HG03135 (cell line): ENCODE data around the gene PAPPA.

Source experiments
- ATAC-seq: cut with Tn5 transposase; IDR thresholded peaks from one replicate; pipeline ENCODE4 v1.9.1; 2021; ENCODE audit warnings: mild to moderate bottlenecking, moderate library complexity; ENCODE audit not compliant: unreplicated experiment

PAPPA gene

DNA sequence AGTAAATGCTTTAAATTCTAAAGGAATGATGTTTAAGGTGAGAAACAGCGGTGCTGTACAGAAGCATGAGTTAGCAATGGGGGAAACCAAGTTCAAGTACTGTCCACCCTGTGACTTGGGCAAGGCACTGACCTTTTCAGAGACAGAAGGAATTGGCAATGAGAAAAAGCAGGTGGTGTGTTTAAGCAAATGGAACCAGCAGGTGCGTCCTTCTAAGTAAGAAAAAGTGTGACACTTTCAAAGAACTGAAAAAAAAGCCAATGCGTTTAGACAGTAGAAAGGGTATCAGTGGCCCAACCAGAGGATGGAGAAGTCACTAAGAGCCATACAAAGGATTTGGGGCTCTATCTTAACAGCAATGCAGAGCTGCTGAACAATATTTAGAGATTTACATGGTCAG lies 250.6 kb downstream of the PAPPA start:
- no peak for ATAC-seq

DNA sequence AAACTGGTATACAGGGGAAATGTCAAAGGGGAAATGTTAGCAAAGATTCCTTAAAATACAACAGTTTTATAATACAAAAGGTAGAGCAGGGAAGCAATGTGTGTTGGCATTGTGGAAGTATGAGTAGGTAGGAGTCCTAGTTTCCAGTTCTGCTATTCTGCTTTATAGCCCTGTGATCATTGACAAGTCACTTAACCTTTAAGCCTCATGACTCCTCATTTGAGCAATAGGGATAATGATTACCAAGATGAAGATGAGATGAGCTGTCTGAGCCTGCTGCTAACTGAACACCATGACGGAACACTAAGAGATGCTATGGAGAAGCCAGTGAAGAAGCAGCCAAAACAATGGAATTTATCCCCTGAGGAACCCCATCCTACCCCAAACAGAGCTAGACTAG lies 251.7 kb downstream of the PAPPA start:
- ATAC-seq = no peak

DNA sequence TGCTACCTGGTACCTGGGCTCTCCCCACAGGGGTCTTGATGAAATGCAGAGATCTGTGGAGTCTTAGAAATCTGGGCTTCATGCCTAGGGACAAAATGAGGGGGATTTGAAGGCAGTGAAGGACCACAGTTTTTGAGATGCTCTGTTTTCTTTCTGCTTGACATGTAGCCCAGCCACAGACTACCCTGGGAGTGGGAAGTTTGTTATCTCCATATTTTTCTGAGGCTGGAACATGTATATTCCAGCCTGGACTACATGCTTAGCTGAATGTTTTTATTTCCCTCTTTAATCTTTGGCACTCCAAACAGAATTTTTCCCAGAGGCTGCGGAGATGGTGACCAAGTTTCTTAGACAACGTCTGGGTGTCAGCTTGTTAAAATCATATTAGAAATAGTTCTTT lies 252.9 kb downstream of the PAPPA start:
- ATAC-seq = no peak

DNA sequence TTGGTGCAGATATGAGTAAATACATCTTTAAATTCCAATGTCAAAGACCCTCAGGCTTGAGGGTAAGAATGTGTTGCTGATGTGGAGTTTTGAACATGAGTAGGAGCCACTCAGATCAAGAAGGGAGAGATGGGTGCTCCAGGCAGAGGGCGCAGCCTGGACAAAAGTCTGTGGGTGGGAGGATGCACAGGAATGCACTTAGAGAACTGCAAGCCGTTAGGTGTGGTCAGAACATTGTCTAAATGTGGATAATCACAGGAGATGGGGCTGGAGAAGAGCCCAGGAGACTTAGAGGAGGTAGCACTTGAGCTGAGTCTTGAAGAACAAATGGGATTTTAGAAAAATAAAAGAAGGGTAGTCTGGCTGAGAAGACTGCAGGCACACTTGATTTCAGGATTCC lies 255.5 kb downstream of the PAPPA start:
- ATAC-seq = no peak

DNA sequence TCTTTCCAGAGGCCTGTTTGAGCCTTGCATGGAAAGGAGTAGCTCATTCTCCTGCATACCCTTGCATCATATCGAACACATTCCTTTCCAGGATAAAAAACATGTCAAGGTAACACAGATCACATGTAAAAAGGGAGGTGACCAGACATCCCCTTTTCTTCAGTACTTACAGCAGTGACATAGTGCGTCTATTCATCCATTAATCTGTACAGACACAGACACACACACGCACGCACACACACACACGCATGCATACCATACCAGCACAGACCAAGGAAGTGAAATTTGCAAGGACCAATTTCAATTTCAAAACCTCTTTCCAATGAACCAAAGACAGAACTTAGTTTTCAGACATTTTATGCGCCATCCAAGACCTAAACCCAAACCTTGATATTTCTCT lies 256.0 kb downstream of the PAPPA start:
- ATAC-seq = no peak

- no peak for ATAC-seq
These were observed 257.9 kb downstream of the PAPPA start for GRCh38 chr9:116411506-116411905.

GRCh38 chr9:116414374-116414773 lies 260.8 kb downstream of the PAPPA start:
- no peak for ATAC-seq

DNA sequence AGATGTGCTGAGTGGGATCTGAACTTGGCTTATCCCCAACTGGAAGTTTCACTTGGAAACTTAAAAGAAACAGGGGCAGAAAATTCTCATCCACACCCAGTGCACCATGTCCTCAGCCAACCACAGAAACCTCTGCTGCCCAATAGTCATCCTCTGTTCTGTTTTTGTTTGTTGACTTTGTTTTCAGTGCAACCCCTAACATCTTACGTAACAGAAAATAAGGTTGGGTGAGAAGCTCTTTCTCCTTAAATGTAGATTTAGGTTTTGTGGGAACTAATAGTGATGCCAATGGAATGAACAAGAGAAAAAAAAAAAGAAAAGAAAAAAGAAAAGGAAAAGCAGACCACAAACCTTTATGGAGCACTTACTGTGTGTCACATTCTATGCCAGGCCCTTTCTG lies 262.8 kb downstream of the PAPPA start:
- no peak for ATAC-seq

- ATAC-seq = no peak
These were observed 263.9 kb downstream of the PAPPA start for GRCh38 chr9:116417464-116417863.

DNA sequence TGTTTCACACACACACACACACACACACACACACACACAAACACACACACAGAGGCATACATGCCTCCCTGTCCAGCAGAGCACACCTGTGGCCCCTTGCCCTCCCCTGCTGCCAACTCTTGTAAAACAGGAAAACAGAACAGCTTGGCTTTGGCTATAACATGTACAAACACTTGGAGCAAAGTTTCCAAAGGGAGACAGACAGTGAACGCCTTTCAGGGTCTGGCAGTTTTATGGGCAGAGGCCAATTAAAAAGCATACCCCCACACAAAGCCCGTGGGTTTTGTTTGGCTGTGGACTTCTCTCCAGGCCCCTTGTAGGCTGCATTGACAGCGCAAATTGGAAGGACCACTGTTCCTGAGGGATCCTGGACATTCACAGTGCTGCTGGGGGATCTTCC lies 265.6 kb downstream of the PAPPA start:
- no peak for ATAC-seq

- no peak for ATAC-seq
These were observed 267.5 kb downstream of the PAPPA start for GRCh38 chr9:116420993-116421538.

DNA sequence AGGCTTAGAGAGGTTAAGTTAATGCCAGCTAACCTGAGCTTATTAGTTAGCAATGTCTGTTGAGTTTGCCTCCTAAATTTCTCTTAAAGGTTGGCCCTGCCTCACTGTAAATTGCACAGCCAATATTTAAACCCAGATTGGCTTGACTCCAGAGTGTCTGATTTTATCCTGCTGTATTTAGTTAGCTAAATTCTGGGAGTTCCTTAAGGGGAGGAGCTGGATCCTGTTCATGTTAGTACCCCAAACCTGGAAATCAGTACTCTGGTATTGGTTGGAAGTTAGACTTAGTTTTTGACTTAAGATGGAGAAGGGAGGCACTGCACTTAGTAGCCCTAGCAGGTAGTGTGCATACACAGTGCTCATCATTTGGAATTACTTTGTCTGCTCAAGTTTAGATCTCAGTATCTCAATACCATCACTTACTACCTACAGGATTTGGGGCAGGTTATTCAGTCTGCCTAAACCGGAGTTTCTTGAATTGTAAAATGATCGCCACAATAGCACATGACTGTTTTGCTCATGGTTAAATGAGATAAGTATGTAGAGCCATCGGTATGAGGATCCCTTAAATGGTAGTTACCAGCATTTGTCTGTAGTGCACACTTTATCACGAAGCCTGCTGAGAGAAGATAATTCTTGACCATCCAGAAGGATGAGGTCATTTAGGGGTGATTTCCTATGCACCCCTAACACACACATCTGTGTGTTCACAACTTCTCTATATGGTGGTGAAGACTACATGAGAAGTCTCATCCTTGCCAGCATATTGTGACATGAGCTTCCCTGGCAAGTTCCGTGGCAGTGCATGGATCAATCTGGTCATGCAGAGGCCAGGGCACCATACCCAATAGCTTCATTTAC lies 268.8 kb downstream of the PAPPA start:
- no peak for ATAC-seq

DNA sequence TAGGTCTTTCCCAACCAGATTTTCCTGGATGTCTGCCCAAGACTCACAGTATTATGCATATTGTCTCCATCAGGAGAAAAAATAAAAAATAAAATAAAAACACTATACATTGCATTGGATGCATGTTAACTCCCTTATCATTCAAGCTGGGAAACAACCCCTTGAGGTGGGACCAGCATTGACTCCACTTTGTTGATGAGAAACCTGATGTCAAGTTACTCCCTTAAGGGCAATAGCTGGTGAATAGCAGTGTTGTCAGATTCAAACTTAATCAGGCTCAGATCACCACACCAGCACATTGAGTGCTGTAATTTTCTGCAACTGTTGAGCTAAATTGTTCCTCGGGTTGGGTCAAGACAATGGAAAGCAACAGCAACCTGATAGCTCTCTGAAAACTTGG lies 269.6 kb downstream of the PAPPA start:
- no peak for ATAC-seq

DNA sequence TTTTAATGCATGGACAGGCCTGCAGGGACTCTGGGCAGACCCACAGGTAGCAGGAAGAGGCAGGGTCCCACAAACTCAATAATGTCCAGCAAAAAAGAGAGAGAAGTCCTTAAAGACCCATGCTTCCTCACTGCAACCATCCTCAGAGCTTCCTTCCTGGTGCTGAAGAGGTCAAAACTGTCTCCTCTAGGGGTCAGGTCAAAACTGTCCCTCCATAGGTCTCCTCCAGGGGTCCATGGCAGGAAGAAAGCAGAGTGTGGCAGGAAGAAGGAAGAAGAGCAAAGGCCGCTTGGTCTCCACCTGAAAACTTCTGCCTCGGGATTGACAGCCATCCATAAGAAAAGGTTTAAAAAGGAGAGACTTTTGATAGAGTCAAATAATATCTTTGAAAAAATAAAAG lies 271.7 kb downstream of the PAPPA start:
- ATAC-seq = no peak

DNA sequence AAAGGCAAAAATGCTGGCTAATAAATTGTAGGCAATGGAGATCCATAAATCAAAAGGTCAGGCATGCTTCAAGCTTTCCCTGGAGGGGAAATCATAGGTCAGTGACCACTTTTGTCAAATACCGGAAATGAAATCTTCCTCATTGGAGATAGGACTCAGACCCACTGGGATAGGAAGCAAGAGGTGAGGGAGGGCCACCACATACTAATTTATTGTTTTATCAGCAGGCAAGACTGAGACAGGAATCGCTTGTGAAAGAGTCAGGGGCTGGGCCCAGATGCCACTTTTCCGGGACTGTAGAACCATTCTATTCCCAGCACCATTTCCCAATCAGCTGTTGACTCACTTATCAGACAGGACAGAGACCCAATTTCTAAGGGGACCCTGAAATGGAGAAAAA lies 277.3 kb downstream of the PAPPA start:
- ATAC-seq = no peak

GRCh38 chr9:116432051-116432450 lies 278.5 kb downstream of the PAPPA start:
- ATAC-seq = no peak

DNA sequence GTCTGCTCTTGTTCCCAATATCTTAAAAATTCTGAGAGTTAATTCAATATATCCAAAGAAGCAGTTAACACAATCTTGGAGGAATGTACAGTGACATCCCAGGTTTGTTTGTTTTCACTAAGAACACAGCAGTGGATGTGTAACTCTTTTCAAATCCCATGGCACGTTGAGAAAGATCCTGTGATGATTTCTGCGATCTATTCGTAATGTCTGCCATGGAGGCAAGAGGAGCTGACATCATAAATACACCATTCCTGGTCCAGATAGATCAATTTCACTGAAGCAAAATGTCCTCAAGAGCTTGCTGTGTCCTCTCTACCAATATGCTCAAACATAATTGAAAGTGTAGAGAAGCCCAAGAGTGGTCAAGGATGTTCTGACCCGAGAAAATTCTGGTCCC lies 280.7 kb downstream of the PAPPA start:
- ATAC-seq = no peak

GRCh38 chr9:116435706-116436105 lies 282.1 kb downstream of the PAPPA start:
- ATAC-seq = no peak

- no peak for ATAC-seq
These were observed 282.5 kb downstream of the PAPPA start for GRCh38 chr9:116436121-116436520.

DNA sequence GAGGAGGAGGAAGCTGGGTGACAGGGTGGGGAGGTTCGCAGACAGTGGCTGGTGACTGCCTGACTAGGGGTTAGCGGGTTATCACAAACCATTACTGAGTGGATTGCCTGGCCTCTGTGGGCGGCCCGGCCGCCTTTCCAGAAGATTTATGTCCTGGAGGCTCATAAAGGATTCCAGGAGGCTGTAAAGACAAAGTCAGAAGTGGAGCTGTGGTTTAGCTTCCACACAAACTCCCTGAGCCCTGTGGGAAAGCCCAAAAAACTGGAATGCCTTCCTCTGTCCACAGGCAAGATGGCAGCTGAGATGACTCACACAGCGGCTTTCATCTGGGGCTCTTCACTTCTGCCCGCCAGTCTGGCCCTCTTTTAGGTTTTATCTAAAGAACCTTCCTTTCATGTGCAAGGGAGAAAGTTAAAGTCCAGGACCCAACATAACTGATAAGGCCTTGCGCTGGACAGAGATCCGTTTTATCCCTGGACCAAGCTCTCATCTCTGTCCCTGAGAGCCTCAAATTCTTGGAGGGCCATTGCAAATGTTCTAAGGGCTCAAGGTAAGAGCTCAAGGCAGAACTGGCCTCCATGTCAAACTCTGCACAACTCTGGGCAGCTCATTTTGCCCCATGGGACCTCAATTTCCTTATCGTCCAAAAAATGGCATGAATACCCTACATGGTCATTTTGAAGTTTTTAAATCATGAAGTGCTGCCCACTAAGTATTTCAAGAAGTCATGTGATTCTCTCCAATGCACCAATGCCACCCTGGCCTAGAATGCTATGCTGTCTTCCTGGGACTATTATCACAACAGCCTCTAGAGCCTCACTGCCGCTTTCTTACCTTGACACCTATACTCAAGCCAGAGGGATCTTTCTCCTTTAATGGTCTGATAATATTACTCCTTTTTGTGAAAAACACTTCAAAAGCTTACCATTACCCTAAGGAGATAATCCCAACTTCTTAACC lies 284.1 kb downstream of the PAPPA start:
- no peak for ATAC-seq

DNA sequence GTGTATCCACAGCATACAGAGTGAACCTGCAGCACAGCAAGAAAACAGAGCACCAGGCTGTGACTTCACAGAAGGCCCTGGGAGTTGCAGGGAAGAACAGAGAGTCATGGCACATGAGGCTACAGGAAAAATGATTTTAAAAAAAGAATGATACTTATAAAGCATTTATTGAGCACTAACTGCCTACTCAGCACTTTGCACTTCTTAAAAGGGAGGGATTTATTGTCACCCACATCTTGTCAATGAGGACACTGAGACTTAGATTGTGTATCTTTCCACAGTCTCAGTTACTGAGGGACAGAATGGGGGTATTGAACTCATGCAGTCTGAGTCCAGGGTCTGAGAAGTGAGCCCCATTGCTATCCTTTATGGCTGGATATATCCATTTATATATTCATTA lies 288.9 kb downstream of the PAPPA start:
- no peak for ATAC-seq

- no peak for ATAC-seq
These were observed 294.3 kb downstream of the PAPPA start for GRCh38 chr9:116447934-116448333.
